ES-I3 (cell line): ENCODE data around the gene LRG1.

Source experiments
- H3K36me3 ChIP-seq: 2 replicates; pipeline ENCODE4 v1.6.1; 2013; ENCODE audit warnings: mild to moderate bottlenecking, low read length, control low read depth, moderate library complexity; ENCODE audit not compliant: insufficient read depth
- H3K4me1 ChIP-seq: 2 replicates; pipeline ENCODE4 v1.6.1; 2013; ENCODE audit warnings: mild to moderate bottlenecking, control low read depth, low read length; ENCODE audit not compliant: insufficient read depth
- H3K9ac ChIP-seq: 2 replicates; pipeline ENCODE4 v1.6.1; 2013; ENCODE audit warnings: low read depth, mild to moderate bottlenecking, low read length, moderate library complexity
- H3K9me3 ChIP-seq: 2 replicates; pipeline ENCODE4 v1.6.1; 2013; ENCODE audit warnings: mild to moderate bottlenecking, low read length, moderate library complexity; ENCODE audit not compliant: control insufficient read depth, insufficient read depth

The LRG1 gene

GRCh38 chr19:4539693-4540581 lies at the start of gene LRG1:
Gene LRG1 (minus strand): TSS chr19:4540036. CDS start chr19:4540013, 23 bp downstream.
- Histone ChIP-seq H3K9me3 (no peaks in the 10 kb centered on the region), H3K4me1 (peaks cover 8% of the 10 kb centered on the region; the same call in 1 of the 2 replicates), H3K36me3 (no peaks in the 10 kb centered on the region), H3K9ac (peak within 1 kb of the TSS; percentile 3; the same call in 1 of the 2 replicates)

GRCh38 chr19:4588291-4588761 lies 48.5 kb upstream of the LRG1 start:
- no peaks in the 10 kb centered on the region for H3K36me3 ChIP-seq
- H3K4me1 ChIP-seq: peaks cover 18% of the 10 kb centered on the region; the same call in 1 of the 2 replicates
- no peak overlapping the region for H3K9ac ChIP-seq
- H3K9me3 ChIP-seq: no peaks in the 10 kb centered on the region

GRCh38 chr19:4587527-4587926 lies 47.7 kb upstream of the LRG1 start:
- peaks cover 18% of the 10 kb centered on the region; the same call in 1 of the 2 replicates for H3K4me1 ChIP-seq
- H3K9ac ChIP-seq: no peak overlapping the region
- H3K9me3 ChIP-seq: no peaks in the 10 kb centered on the region
- H3K36me3 ChIP-seq: no peaks in the 10 kb centered on the region

GRCh38 chr19:4586691-4587090 lies 46.9 kb upstream of the LRG1 start:
- H3K36me3 ChIP-seq: no peaks in the 10 kb centered on the region
- no peaks in the 10 kb centered on the region for H3K9me3 ChIP-seq
- H3K9ac ChIP-seq: no peak overlapping the region
- peaks cover 21% of the 10 kb centered on the region; the same call in 1 of the 2 replicates for H3K4me1 ChIP-seq

GRCh38 chr19:4586245-4586644 lies 46.4 kb upstream of the LRG1 start:
- H3K9ac ChIP-seq: no peak overlapping the region
- no peaks in the 10 kb centered on the region for H3K9me3 ChIP-seq
- no peaks in the 10 kb centered on the region for H3K36me3 ChIP-seq
- H3K4me1 ChIP-seq: peaks cover 16% of the 10 kb centered on the region; the same call in 1 of the 2 replicates

- H3K4me1 ChIP-seq: peaks cover 13% of the 10 kb centered on the region; the same call in 1 of the 2 replicates
- no peak overlapping the region for H3K9ac ChIP-seq
- no peaks in the 10 kb centered on the region for H3K9me3 ChIP-seq
- no peaks in the 10 kb centered on the region for H3K36me3 ChIP-seq
Measured at GRCh38 chr19:4585556-4585955, 45.7 kb upstream of the LRG1 start.

- H3K9me3 ChIP-seq: no peaks in the 10 kb centered on the region
- H3K36me3 ChIP-seq: no peaks in the 10 kb centered on the region
- peaks cover 13% of the 10 kb centered on the region; the same call in 1 of the 2 replicates for H3K4me1 ChIP-seq
- H3K9ac ChIP-seq: peak overlapping the region; percentile 88
Measured at GRCh38 chr19:4584670-4585460, 45.0 kb upstream of the LRG1 start.

GRCh38 chr19:4583961-4584669 lies 44.3 kb upstream of the LRG1 start:
- no peaks in the 10 kb centered on the region for H3K9me3 ChIP-seq
- peaks cover 13% of the 10 kb centered on the region; the same call in 1 of the 2 replicates for H3K4me1 ChIP-seq
- H3K36me3 ChIP-seq: no peaks in the 10 kb centered on the region
- peak overlapping the region; percentile 88 for H3K9ac ChIP-seq

- no peak overlapping the region for H3K9ac ChIP-seq
- H3K9me3 ChIP-seq: no peaks in the 10 kb centered on the region
- no peaks in the 10 kb centered on the region for H3K36me3 ChIP-seq
- peaks cover 13% of the 10 kb centered on the region; the same call in 1 of the 2 replicates for H3K4me1 ChIP-seq
Measured at GRCh38 chr19:4582980-4583842, 43.4 kb upstream of the LRG1 start.

GRCh38 chr19:4581666-4582553 lies 42.1 kb upstream of the LRG1 start:
- Histone ChIP-seq H3K4me1 (peaks cover 12% of the 10 kb centered on the region; the same call in 1 of the 2 replicates), H3K36me3 (no peaks in the 10 kb centered on the region), H3K9ac (no peak overlapping the region; the same call in 1 of the 2 replicates), H3K9me3 (no peaks in the 10 kb centered on the region)

- Histone ChIP-seq H3K9me3 (no peaks in the 10 kb centered on the region), H3K36me3 (no peaks in the 10 kb centered on the region), H3K9ac (peak overlapping the region; percentile 73), H3K4me1 (peaks cover 5% of the 10 kb centered on the region; the same call in 1 of the 2 replicates)
Measured at GRCh38 chr19:4580961-4581665, 41.3 kb upstream of the LRG1 start.
